ENCODE data around the gene KCNK16.
"Not testable (repeated sequence)": the region's sequence is repeated elsewhere in the genome, so short reads cannot be mapped to it uniquely, and the experiment has no call there.

KCNK16 gene

GRCh38 chr6:39304951-39305350 lies 17.6 kb downstream of the KCNK16 start:
- DNase-seq, result no peak

DNA sequence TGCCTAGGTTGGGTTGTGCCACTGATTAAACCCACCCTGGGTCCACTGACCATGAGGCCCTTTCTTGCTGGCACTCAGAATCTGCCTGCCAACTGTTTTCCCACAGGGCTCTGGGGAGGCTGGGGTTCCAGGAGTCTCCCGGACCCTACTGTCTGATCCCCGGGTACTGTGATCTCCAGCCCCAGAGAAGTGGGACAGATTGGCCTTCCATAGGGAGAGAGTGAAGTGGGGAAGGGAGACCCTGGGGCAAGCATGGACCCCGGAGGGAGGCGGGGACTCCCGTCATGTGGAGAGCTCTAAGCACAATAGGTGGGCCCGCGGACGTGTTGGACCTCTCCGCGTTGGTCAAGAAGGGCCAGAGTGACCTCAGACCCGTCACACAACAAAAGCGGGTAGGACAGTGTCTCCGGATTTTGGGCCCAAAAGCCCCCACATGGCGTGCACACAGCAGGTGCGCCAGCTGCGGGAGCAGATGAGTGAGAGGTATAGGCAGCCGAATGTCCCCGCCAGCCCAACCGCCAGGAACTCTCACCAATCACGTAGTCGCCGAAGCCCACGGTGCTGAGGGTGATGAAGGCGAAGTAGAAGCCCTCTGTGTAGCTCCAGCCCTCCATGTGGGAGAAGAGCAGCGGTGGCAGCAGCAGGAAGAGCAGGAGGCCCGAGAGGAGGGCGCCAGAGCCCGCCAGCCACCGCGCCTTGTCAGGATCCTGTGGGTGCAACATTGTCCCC lies 18.9 kb downstream of the KCNK16 start:
- DNase-seq, result no peak

DNA sequence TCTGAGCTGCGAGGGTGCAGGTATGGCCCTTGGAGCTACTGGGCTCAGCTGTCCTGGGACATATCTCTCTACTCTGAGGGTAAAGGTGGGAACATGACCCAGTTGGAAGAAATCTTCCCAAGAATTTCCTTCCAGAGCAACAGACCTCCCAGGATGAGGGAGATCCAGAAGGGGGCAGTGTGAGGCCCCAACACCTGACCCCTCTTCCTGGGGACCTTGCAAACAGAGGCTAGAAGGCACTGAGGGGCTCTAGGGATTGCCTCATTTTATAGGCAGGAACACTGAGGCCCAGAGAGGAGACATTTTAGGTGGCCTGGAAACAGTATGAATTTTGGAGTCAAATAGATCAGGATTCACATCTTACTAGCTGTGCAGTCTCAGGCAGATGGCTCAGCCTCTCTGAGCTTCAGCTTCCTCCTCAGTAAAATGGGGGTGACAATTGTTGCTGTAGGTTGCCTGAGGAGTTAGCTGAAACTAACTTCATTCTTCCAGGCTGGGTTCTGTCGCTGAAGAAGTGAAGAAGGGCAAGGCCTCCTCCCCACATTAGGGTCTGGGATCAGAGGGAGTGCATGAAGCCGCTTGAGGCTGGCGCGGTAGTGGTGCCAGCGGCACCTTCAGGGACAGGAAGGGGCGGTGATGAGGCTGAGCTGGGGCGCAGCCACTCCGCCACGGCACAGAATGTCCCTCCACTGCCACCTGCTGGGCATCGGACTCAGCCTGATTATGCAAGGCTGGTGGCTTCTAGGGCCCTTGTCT lies 19.7 kb downstream of the KCNK16 start:
- peak; percentile 69 to 85 (median 80) for DNase-seq

- no peak for DNase-seq
Observed at GRCh38 chr6:39302011-39302410, 20.5 kb downstream of the KCNK16 start.

GRCh38 chr6:39301606-39302005 lies 20.9 kb downstream of the KCNK16 start:
- DNase-seq, result no peak

- DNase-seq, result no peak
Observed at GRCh38 chr6:39300739-39301138, 21.8 kb downstream of the KCNK16 start.

- DNase-seq, result no peak
Observed at GRCh38 chr6:39298061-39298460, 24.4 kb downstream of the KCNK16 start.

DNA sequence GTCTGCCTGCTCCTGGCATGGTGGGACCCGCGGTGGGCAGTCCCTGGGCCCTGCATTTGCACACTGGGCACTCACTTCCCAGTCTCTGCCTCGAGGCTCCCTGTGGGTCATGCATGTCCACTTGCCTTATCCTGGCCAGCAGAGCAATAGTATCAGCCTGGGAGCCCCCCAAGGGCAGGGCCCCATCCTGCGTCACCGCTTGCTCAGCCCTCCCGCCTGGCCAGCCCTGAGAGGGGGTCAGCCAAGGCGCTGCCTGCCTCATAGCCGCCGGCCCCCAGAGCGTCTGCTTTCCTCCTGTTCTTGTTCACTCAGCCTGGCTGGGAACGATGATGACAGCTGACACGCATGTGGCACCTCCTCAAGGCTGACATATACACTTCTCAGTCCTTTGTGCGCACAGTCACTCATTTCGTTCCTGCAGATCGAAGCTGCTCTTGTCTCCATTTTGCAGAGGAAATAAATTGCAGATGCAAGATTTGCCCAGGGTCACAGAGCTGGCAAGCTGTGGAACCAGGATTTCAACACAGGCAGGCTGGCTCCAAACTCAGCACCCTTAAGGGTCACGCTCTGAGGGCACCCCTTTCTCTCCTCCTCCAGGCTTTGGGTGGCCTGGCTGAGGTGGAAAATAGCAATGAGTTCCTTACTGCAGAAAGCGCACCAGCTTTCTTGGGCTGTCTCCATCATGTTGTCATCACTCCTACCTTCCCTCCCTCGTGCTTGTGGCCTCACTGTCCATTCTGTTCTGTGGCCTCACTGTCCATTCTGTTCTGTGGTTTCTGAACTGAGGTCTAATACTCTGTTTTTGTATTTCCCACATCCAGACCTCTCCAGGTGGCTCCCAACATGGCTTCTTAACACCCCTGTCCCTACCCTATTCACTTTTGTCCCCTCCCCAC lies 25.5 kb downstream of the KCNK16 start:
- no peak for DNase-seq

DNA sequence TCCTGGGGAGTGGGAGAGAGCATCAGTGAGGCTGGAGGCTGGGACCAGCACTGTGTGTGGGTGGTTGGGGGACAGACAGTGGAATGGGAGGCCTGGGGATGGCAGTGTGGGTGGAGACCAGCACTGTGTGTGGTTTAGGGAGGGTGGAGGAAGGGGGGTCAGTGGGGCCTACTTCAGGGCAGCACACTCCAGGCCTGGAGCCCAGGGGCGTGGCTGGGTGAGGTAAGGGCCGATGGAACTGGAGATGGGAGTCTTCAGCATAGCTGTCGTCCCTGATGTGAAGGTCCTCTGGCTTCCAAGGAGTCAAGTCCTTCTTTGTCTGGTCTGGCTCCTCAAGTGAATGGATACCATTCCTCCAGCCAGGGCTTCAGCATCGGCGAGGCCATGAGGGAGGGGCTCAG lies 26.9 kb downstream of the KCNK16 start:
- no peak for DNase-seq

GRCh38 chr6:39294899-39295298 lies 27.6 kb downstream of the KCNK16 start:
- no peak for DNase-seq

DNA sequence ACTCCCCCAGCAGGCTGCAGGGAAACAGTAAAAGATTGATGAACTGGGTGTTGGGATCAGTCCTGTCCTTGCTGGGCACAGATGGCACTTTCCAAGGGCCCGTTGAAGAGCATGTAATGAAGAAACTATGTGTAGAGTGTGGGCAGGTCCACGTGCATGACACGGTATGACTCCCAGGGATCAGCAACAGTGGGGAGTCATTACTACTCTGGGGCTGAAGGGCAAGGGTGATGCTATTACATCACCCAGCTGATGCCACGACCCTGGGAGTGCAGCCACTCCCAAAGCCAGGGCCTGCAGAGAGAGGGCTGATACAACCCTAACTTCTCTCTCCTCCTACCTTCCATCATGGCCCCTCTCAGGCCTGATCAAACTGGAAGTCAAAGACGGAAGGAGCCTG lies 28.4 kb downstream of the KCNK16 start:
- no peak for DNase-seq

DNA sequence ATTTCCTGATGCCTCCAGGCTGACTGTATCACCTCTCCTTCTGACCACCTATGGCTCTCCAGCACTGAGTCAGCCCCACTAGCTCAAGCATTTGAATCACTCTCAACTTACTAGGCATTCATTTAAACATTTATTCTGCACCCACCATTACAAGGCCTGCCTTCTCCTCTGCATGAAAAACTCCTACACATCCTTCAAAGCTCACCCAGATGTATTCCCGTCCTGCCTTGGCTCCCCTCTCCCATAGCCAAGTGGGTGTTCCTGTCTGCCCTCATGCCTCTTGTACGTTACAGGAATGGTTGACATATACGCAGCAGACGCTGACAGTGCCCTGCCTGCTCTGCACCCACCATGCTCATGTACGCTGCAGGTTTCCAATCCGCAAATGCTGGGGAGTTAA lies 29.9 kb downstream of the KCNK16 start:
- no peak for DNase-seq

- DNase-seq, result no peak
Observed at GRCh38 chr6:39289490-39289889, 33.0 kb downstream of the KCNK16 start.

- no peak for DNase-seq
Observed at GRCh38 chr6:39287601-39288000, 34.9 kb downstream of the KCNK16 start.

DNA sequence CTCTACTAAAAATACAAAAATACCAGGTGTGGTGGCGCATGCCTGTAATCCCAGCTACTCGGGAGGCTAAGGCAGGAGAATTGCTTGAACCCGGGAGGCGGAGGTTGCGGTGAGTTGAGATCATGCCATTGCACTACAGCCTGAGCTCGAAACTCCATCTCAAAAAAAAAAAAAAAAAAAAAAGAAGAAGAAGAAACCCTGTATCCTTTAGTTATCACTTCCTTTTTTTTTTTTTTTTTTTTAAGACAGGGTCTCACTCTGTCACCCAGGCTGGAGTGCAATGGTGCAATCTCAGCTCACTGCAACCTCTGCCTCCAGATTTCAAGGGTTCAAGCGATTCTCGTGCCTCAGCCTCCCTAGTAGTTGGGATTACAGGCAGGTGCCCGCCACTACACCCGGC lies 35.9 kb downstream of the KCNK16 start:
- DNase-seq, result not testable (repeated sequence)

DNA sequence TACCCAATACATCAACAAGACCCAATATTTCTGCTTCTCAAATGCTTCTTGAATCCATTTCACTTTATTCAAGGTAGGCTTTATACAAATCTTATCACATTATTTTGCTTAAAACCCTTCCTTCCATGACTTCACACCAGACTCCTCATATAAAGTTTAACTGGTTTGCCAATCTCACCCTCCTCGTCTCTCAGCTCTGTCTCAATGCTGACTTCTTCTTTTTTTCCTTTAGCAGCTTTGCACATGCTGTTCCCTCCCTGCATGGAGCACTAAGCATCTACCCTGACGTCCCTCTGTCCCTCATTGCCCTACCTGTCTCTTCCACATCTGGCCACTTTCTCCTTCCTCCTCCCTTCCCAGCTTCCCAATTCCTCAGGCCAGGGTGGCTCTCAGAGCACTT lies 39.7 kb downstream of the KCNK16 start:
- DNase-seq, result no peak

DNA sequence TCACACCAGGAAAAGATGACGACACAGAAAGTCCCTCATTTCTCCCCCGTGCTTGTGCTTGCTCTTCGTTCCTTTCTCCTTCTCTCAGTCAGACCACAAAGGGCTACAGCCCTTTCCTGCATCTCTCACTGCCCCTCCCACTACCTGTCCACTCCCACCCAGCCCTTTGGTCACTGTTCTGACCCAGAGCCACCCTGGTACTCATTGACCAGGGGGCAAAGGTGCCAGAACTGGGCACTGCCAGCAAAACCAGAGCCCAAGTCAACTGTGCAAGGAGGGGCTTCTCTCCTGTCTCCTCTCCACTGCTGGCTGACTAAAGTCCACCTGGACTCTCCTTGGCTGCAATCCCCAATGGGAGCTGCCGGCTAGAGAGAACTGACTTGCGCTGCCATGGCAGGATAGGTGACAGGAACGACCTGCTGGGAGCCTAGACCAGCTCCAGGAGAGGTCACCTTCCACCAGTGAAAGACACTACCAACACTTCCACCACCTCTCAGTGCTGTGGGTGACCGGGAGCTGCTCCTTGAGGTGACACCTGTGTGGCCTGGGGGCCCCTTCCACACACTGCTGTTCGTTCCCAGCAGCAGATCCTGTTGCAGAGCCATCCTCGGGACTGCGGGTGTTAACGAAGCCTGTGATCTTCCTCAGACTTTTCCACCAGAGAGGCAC lies 41.1 kb downstream of the KCNK16 start:
- no peak for DNase-seq

- no peak for DNase-seq
Observed at GRCh38 chr6:39280247-39280731, 42.2 kb downstream of the KCNK16 start.

DNA sequence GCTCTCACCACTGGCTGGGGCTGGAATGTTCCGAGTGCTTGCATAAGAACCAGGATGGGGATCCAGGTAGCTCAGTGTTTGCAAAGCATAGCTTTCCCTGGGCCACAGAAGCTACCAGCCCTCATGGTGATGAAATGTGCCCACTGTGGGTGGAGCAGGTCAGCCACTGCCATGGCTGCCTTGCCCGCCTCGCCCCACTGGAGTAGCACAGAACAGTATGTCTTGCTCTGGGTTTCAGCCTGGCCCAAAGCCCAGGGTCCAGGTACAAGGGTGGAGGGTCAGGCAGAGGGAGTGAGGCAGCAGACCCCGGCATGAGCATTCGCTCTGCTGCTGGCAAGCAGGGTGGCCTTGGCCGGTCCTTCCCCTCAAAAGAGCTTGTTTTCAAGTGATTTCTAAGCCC lies 43.0 kb downstream of the KCNK16 start:
- no peak for DNase-seq

DNA sequence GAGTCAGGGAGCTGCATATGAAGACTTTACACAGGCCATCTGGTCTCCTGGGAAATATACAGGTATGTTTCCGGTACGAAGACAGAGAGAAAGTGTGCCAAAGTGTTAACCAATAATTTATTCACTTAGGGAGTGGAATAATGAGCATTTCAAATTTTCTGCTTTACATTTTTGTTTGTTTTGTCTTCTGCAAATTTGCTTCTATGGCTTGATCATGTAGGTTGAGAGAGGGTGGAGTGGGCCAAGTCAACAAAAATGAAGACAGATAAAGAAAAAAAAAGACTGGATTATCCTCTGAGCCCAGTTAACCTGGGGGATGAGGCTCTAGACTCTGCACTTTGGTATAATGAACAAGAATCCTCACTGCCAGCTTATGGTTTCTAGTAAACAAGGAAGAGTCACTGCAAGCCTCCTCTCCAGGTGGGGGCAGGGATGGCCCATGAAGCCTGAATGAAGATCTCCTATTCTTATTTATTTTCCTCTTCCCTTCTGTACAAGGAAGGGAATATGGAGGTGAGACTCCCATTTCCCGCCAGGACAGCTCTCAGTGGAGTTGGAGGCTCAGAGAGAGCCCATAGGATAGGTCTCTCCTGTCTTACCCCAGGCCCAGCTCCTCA lies 46.0 kb downstream of the KCNK16 start:
- DNase-seq, result no peak

GRCh38 chr6:39274903-39275302 lies 47.6 kb downstream of the KCNK16 start:
- no peak for DNase-seq

- DNase-seq, result no peak
Observed at GRCh38 chr6:39274471-39274870, 48.0 kb downstream of the KCNK16 start.
